Naive B cell (primary cell): Measurements from ENCODE around the gene CDHR5. TPM values are rescaled to one million over a fixed set of nuclear protein-coding genes. Genes with fewer than 3 reads are reported as not detected.
"Not testable (repeated sequence)": the region's sequence is repeated elsewhere in the genome, so short reads cannot be mapped to it uniquely, and the experiment has no call there.

Experiments used
- ATAC-seq, 2 donors: fragments of 150-1000 bp; cut with Tn5 transposase; 2 replicates each; pipeline ENCODE4 v1.10.0; 2021; ENCODE audit warnings: low read depth in 2 of 2, mild to moderate bottlenecking in 2 of 2, moderate library complexity in 2 of 2
- DNase-seq: peaks from one replicate; pipeline ENCODE4 v3.0.0; 2022
- H3K27ac Mint-ChIP-seq, 6 donors: one replicate each; pipeline ENCODE4 v1.8.0; 2020 to 2022; ENCODE audit warnings: mild to moderate bottlenecking in 6 of 6, mixed read lengths in 6 of 6, moderate library complexity in 5 of 6, inconsistent platforms in 2 of 6
- H3K27me3 Mint-ChIP-seq, 3 donors: one replicate each; pipeline ENCODE4 v1.8.0; 2021 to 2022; ENCODE audit warnings: mixed read lengths in 3 of 3, mild to moderate bottlenecking in 1 of 3
- H3K36me3 Mint-ChIP-seq, 2 donors: one replicate each; pipeline ENCODE4 v1.8.0; 2020 to 2022; ENCODE audit warnings: mixed read lengths in 2 of 2, inconsistent platforms in 1 of 2, mild to moderate bottlenecking in 1 of 2
- H3K4me1 Mint-ChIP-seq, 3 donors: one replicate each; pipeline ENCODE4 v1.8.0; 2020 to 2022; ENCODE audit warnings: mixed read lengths in 3 of 3, inconsistent platforms in 1 of 3, mild to moderate bottlenecking in 1 of 3, moderate library complexity in 1 of 3
- H3K4me3 Mint-ChIP-seq, 8 donors: one replicate each; pipeline ENCODE4 v1.8.0; 2020 to 2022; ENCODE audit warnings: mild to moderate bottlenecking in 8 of 8, mixed read lengths in 8 of 8, moderate library complexity in 8 of 8, inconsistent platforms in 2 of 8
- H3K9me3 Mint-ChIP-seq, 7 donors: one replicate each; pipeline ENCODE4 v1.8.0; 2020 to 2022; ENCODE audit warnings: mixed read lengths in 7 of 7, mild to moderate bottlenecking in 5 of 7, inconsistent platforms in 2 of 7, moderate library complexity in 1 of 7
- polyA plus RNA-seq, 6 donors: library from polyadenylated mRNA; unstranded; fragments of 300-500 nt; fragmentation: Illumina TruSeq; gene quantifications; one replicate each; pipeline ENCODE4 v1.2.3, GENCODE V29; 2021; ENCODE audit warnings: low read depth in 6 of 6

Gene CDHR5
- polyA plus RNA-seq, 6 donors from 2014 or later = not detected

- Mint-ChIP-seq H3K27me3 (peaks cover 0 to 15% (median 15%) of the 10 kb centered on the region in 3 donors), H3K9me3 (no peaks in the 10 kb centered on the region), H3K4me1 (peaks cover 25 to 54% (median 47%) of the 10 kb centered on the region in 3 donors), H3K4me3 (peak overlapping the region; percentile 76 to 93 (median 86)), H3K36me3 (no peaks in the 10 kb centered on the region), H3K27ac (peak overlapping the region; percentile 41 to 74 (median 62))
- DNase-seq (no peak), ATAC-seq (no peak)
These were observed 47.7 kb downstream of the CDHR5 start for GRCh38 chr11:576811-577610.

- Mint-ChIP-seq H3K4me3 (peak within 1 kb of the TSS; percentile 85 to 99 (median 98)), H3K4me1 (peaks cover 19 to 47% (median 42%) of the 10 kb centered on the region in 3 donors), H3K27me3 (peaks cover 0 to 15% (median 15%) of the 10 kb centered on the region in 3 donors), H3K36me3 (no peaks in the 10 kb centered on the region), H3K27ac (peak within 1 kb of the TSS; percentile 95 to 100 (median 98)), H3K9me3 (no peaks in the 10 kb centered on the region)
- DNase-seq (peak; percentile 96), ATAC-seq (peak; percentile 87 to 91)
These were observed 48.6 kb downstream of the CDHR5 start, which contains the start of gene PHRF1 for GRCh38 chr11:575996-576768. Gene PHRF1, plus strand, starts transcription at chr11:576470. Its CDS starts 5,043 bp downstream, at chr11:581513.

- Mint-ChIP-seq H3K36me3 (no peaks in the 10 kb centered on the region), H3K9me3 (no peaks in the 10 kb centered on the region), H3K4me3 (peak overlapping the region; percentile 75 to 96 (median 86)), H3K27ac (peak overlapping the region in 3 of 6 donors; percentile 76 to 95 (median 93)), H3K4me1 (peaks cover 16 to 40% (median 39%) of the 10 kb centered on the region in 3 donors), H3K27me3 (peaks cover 0 to 15% (median 15%) of the 10 kb centered on the region in 3 donors)
- DNase-seq (peak; percentile 60), ATAC-seq (peak; percentile 35 to 39)
These were observed 49.3 kb downstream of the CDHR5 start for GRCh38 chr11:575313-575995.

GRCh38 chr11:574632-575312 is 50.0 kb downstream of the CDHR5 start:
- no peaks in the 10 kb centered on the region for H3K36me3 Mint-ChIP-seq
- no peaks in the 10 kb centered on the region for H3K9me3 Mint-ChIP-seq
- H3K4me1 Mint-ChIP-seq = peaks cover 12 to 35% (median 33%) of the 10 kb centered on the region in 3 donors
- DNase-seq (no peak), ATAC-seq (no peak)
- H3K4me3 Mint-ChIP-seq = peak overlapping the region; percentile 75 to 96 (median 86)
- H3K27me3 Mint-ChIP-seq = peaks cover 0 to 15% (median 15%) of the 10 kb centered on the region in 3 donors
- H3K27ac Mint-ChIP-seq = peak overlapping the region in 5 of 6 donors; percentile 2 to 93 (median 38)

GRCh38 chr11:574031-574570 is 50.7 kb downstream of the CDHR5 start:
- not testable (repeated sequence) for H3K9me3 Mint-ChIP-seq, ATAC-seq, DNase-seq, H3K36me3 Mint-ChIP-seq
- peak overlapping the region in 2 of 6 donors; percentile 16 to 64 for H3K27ac Mint-ChIP-seq
- H3K4me3 Mint-ChIP-seq = peak overlapping the region in 6 of 8 donors; percentile 3 to 96 (median 86)
- H3K27me3 Mint-ChIP-seq = peaks cover 0 to 15% (median 15%) of the 10 kb centered on the region in 3 donors
- H3K4me1 Mint-ChIP-seq = peaks cover 12 to 28% (median 26%) of the 10 kb centered on the region in 3 donors

GRCh38 chr11:573146-573759 is 51.5 kb downstream of the CDHR5 start:
- DNase-seq = no peak
- Mint-ChIP-seq H3K4me1 (peaks cover 12 to 22% (median 19%) of the 10 kb centered on the region in 3 donors), H3K36me3 (no peaks in the 10 kb centered on the region), H3K4me3 (peak overlapping the region in 3 of 8 donors; percentile 30 to 81 (median 69)), H3K9me3 (no peaks in the 10 kb centered on the region), H3K27ac (no peak overlapping the region), H3K27me3 (peaks cover 0 to 15% (median 15%) of the 10 kb centered on the region in 3 donors)
- ATAC-seq = no peak

- Mint-ChIP-seq H3K9me3 (no peaks in the 10 kb centered on the region), H3K27me3 (peaks cover 0 to 15% (median 15%) of the 10 kb centered on the region in 3 donors), H3K36me3 (no peaks in the 10 kb centered on the region), H3K4me1 (peaks cover 8 to 15% (median 12%) of the 10 kb centered on the region in 3 donors), H3K4me3 (peak overlapping the region in 1 of 8 donors; percentile 24), H3K27ac (no peak overlapping the region)
- ATAC-seq (no peak), DNase-seq (no peak)
These were observed 53.0 kb downstream of the CDHR5 start for GRCh38 chr11:571802-572185.

- DNase-seq (no peak), ATAC-seq (no peak)
- peaks cover 0 to 7% (median 2%) of the 10 kb centered on the region in 3 donors for H3K4me1 Mint-ChIP-seq
- H3K4me3 Mint-ChIP-seq = peak overlapping the region; percentile 75 to 88 (median 79)
- peak overlapping the region in 2 of 6 donors; percentile 47 to 67 for H3K27ac Mint-ChIP-seq
- H3K9me3 Mint-ChIP-seq = no peaks in the 10 kb centered on the region
- H3K36me3 Mint-ChIP-seq = no peaks in the 10 kb centered on the region
- peaks cover 0 to 4% (median 4%) of the 10 kb centered on the region in 3 donors for H3K27me3 Mint-ChIP-seq
These were observed 55.4 kb downstream of the CDHR5 start for GRCh38 chr11:569158-569885.

- Mint-ChIP-seq H3K27me3 (no peaks in the 10 kb centered on the region), H3K27ac (no peak overlapping the region), H3K36me3 (no peaks in the 10 kb centered on the region), H3K4me3 (peak overlapping the region; percentile 75 to 88 (median 79)), H3K9me3 (no peaks in the 10 kb centered on the region), H3K4me1 (peaks cover 3 to 7% (median 4%) of the 10 kb centered on the region in 3 donors)
- DNase-seq (peak; percentile 96), ATAC-seq (peak; percentile 90 to 93)
These were observed 56.2 kb downstream of the CDHR5 start for GRCh38 chr11:568306-569157.

GRCh38 chr11:567629-568292 is 57.0 kb downstream of the CDHR5 start:
- Mint-ChIP-seq H3K9me3 (no peaks in the 10 kb centered on the region), H3K4me3 (peak overlapping the region; percentile 62 to 87 (median 81)), H3K27me3 (no peaks in the 10 kb centered on the region), H3K36me3 (no peaks in the 10 kb centered on the region), H3K4me1 (peaks cover 3 to 7% (median 5%) of the 10 kb centered on the region in 3 donors), H3K27ac (peak overlapping the region in 4 of 6 donors; percentile 15 to 74 (median 52))
- ATAC-seq = no peak
- no peak for DNase-seq
